Kidney tubule cell (primary cell): ENCODE data around the gene NLK.
A peak's percentile ranks its signal among the peaks of the same experiment; 100 is the strongest.
"Not testable (repeated sequence)": the region's sequence is repeated elsewhere in the genome, so short reads cannot be mapped to it uniquely, and the experiment has no call there.

ENCODE experiments used
- DNase-seq: peaks from one replicate; pipeline ENCODE4 v3.0.0-alpha.2; 2018; ENCODE audit warnings: low spot score

NLK gene

GRCh38 chr17:28194382-28194781 lies 151.9 kb downstream of the NLK start:
- DNase-seq = no peak

GRCh38 chr17:28196636-28197035 lies 154.2 kb downstream of the NLK start:
- DNase-seq = no peak

- DNase-seq = no peak
Measured at GRCh38 chr17:28199115-28199514, 156.6 kb downstream of the NLK start.

GRCh38 chr17:28199728-28200127 lies 157.3 kb downstream of the NLK start:
- DNase-seq = no peak

GRCh38 chr17:28201315-28201714 lies 158.8 kb downstream of the NLK start:
- DNase-seq = no peak

- DNase-seq = no peak
Measured at GRCh38 chr17:28204244-28204643, 161.8 kb downstream of the NLK start.

GRCh38 chr17:28204751-28205150 lies 162.3 kb downstream of the NLK start:
- peak; percentile 95 for DNase-seq

- no peak for DNase-seq
Measured at GRCh38 chr17:28206292-28206691, 163.8 kb downstream of the NLK start.

- no peak for DNase-seq
Measured at GRCh38 chr17:28211811-28212210, 169.3 kb downstream of the NLK start.

- not testable (repeated sequence) for DNase-seq
Measured at GRCh38 chr17:28213578-28213977, 171.1 kb downstream of the NLK start.

- peak; percentile 48 for DNase-seq
Measured at GRCh38 chr17:28216052-28216451, 173.6 kb downstream of the NLK start.

GRCh38 chr17:28216528-28216927 lies 174.1 kb downstream of the NLK start:
- DNase-seq = peak; percentile 46

- DNase-seq = no peak
Measured at GRCh38 chr17:28219771-28220170, 177.3 kb downstream of the NLK start.

GRCh38 chr17:28221751-28222414 lies 179.4 kb downstream of the NLK start:
- DNase-seq = no peak

GRCh38 chr17:28225271-28225670 lies 182.8 kb downstream of the NLK start:
- no peak for DNase-seq

- DNase-seq = no peak
Measured at GRCh38 chr17:28225867-28226266, 183.4 kb downstream of the NLK start.

- no peak for DNase-seq
Measured at GRCh38 chr17:28226563-28227315, 184.3 kb downstream of the NLK start.

GRCh38 chr17:28227316-28228108 lies 185.0 kb downstream of the NLK start:
- peak; percentile 91 for DNase-seq

GRCh38 chr17:28228109-28228840 lies 185.8 kb downstream of the NLK start:
- DNase-seq = no peak

GRCh38 chr17:28228986-28229729 lies 186.7 kb downstream of the NLK start:
- no peak for DNase-seq

GRCh38 chr17:28230011-28230410 lies 187.5 kb downstream of the NLK start:
- peak; percentile 35 for DNase-seq
